Measurements from ENCODE around the gene SPTLC2. TPM values are rescaled to one million over a fixed set of nuclear protein-coding genes. Genes with fewer than 3 reads are reported as not detected.

The SPTLC2 gene
- total RNA-seq, 1 donor = 48.4 TPM

GRCh38 chr14:77511486-77512162 is 104.8 kb downstream of the SPTLC2 start:
- TF ChIP-seq CTCF (IDR thresholded peaks at IDR 0.05; ENCODE audit: insufficient read depth, low read depth, low read length) = no peak
- H3K4me3 ChIP-seq (ENCODE audit: low read depth, low read length) = no peak overlapping the region
- no peak for DNase-seq (ENCODE audit: low read depth)

DNA sequence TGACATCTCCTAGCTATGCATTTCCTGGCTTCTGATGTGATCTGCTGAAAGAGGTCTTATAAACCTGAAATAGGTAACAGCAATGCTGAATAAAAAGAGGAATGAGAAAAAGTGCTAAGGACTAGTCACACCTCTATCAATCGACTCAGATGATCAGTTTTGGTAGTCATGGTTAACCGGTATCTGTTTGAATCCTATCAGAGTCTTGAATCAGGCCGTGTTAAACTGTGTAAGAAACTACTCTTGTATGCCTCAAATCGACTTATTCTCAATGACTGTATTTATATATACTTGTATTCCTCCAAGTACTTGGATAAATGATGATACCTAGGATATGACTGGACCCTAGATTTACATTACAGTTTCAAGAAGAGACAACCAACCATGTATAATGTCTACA is 107.1 kb downstream of the SPTLC2 start:
- no peak overlapping the region for H3K4me3 ChIP-seq (ENCODE audit: low read depth, low read length)
- no peak for DNase-seq (ENCODE audit: low read depth)
- TF ChIP-seq CTCF (IDR thresholded peaks at IDR 0.05; ENCODE audit: insufficient read depth, low read depth, low read length) = no peak

DNA sequence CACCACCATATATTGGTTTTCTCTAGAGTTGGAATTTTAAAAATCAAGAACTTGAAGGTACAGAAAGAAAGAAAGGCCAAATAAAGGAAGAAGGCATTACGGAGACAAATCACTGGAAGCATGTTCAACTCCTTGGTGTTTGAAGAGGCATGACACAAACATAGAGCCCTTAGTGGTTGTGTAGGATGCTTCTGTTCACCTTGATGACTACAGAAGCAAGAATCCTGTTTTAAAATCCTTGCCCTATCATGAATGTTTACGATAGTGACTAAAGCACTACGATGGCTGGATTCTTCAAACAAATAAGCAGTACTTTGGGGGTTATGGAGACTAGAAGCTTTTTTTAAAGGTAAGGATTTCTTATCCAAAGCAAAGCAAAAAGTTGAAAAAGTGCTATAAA is 107.6 kb downstream of the SPTLC2 start:
- TF ChIP-seq CTCF (IDR thresholded peaks at IDR 0.05; ENCODE audit: insufficient read depth, low read depth, low read length) = no peak
- H3K4me3 ChIP-seq (ENCODE audit: low read depth, low read length) = no peak overlapping the region
- DNase-seq (ENCODE audit: low read depth) = no peak

DNA sequence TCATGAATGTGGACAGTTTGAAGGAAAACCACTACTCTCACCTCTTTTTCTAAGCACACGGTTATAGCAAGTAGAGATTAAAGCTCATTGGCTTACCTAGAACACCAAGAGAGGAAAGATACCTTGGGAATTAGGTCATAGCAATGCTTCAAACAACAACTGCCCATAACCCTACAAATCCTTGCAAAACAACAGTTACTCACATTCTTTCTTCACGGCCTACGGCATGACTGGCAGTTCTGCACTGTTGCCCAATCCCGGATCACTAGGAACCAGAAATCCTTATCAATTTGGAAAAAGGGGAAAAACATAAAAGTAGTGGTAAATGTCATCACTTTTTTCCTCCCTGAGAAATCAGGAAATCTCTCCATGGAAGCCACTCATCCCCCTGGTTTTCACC is 108.2 kb downstream of the SPTLC2 start:
- no peak for TF ChIP-seq CTCF (IDR thresholded peaks at IDR 0.05; ENCODE audit: insufficient read depth, low read depth, low read length)
- H3K4me3 ChIP-seq (ENCODE audit: low read depth, low read length) = no peak overlapping the region
- DNase-seq (ENCODE audit: low read depth) = peak; percentile 76

GRCh38 chr14:77507762-77508161 is 108.7 kb downstream of the SPTLC2 start:
- no peak for DNase-seq (ENCODE audit: low read depth)
- TF ChIP-seq CTCF (IDR thresholded peaks at IDR 0.05; ENCODE audit: insufficient read depth, low read depth, low read length) = no peak
- no peak overlapping the region for H3K4me3 ChIP-seq (ENCODE audit: low read depth, low read length)

GRCh38 chr14:77505031-77505430 is 111.4 kb downstream of the SPTLC2 start:
- no peak for TF ChIP-seq CTCF (IDR thresholded peaks at IDR 0.05; ENCODE audit: insufficient read depth, low read depth, low read length)
- no peak overlapping the region for H3K4me3 ChIP-seq (ENCODE audit: low read depth, low read length)

GRCh38 chr14:77503138-77503537 is 113.3 kb downstream of the SPTLC2 start:
- no peak for DNase-seq (ENCODE audit: low read depth)
- no peak for TF ChIP-seq CTCF (IDR thresholded peaks at IDR 0.05; ENCODE audit: insufficient read depth, low read depth, low read length)
- H3K4me3 ChIP-seq (ENCODE audit: low read depth, low read length) = no peak overlapping the region

More at GRCh38 chr14:77505031-77505430, 111.4 kb downstream of the SPTLC2 start:
- DNase-seq (ENCODE audit: low read depth) = no peak

All from fibroblast of villous mesenchyme (primary cell).